HG03460 (cell line): ENCODE data around the gene TRABD.
"Not testable (repeated sequence)": the region's sequence is repeated elsewhere in the genome, so short reads cannot be mapped to it uniquely, and the experiment has no call there.

Experiments
- ATAC-seq: cut with Tn5 transposase; IDR thresholded peaks from one replicate; pipeline ENCODE4 v1.9.1; 2021; ENCODE audit not compliant: unreplicated experiment

The TRABD gene, protein sequence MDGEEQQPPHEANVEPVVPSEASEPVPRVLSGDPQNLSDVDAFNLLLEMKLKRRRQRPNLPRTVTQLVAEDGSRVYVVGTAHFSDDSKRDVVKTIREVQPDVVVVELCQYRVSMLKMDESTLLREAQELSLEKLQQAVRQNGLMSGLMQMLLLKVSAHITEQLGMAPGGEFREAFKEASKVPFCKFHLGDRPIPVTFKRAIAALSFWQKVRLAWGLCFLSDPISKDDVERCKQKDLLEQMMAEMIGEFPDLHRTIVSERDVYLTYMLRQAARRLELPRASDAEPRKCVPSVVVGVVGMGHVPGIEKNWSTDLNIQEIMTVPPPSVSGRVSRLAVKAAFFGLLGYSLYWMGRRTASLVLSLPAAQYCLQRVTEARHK

DNA sequence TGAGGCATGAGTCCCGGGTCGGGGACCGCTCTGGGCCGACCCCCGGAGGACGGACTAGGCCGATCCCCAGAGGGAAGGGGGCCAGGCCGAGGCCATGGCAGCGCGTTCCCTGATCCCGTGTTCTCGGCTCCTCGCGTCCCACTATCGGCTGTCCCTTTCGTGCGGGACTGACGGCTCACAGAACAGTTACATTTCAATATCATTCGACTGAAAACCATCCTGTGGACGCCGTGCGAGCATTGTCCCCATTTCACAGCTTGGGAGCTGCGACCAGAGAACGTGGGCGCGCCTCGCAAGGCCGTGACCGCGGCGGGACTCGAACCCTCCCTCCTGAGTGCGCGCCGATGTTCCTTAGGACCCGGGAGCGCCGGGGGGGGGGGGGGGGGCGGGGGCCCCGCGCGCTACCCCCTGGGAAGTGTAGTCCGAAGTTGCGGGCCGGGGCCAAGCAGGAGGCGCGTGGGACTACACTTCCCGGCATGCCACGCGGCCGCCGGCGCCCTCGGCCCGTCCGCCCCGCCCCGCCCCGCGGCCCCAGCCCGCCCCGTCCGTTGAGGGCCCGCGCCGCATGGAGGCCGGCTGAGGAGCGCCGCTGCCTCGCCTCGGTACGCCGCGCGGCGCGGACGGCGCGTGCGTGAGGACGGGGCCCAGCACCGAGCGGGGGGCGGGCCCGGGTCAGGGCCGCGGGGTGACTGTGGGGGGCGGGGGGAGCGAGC is at the start of gene TRABD:
Gene TRABD (plus strand): TSS at position 539 of the 713 bp plus-strand sequence. CDS start 7,148 bp downstream, outside the sequence.
- ATAC-seq = no peak

DNA sequence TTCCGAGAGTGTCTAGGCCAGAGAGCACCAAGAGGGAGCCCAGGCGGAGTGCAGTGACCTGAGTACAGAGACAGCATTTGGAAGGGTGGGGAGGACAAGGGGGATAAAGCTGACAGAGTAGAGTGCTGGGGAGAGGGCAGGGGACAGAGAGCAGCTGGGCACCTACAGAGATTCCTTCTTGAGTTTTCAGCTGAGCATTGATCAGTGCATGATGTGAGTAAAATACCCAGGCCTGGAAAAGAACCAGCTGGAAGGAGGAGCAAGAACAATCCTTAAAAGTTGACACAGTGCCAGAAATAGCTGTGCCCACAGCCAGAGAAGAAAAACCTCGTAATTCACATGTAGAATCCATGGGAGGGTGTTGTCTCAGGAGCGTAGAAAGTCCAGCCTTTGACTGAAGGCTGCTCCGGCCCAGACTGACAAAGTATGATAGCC is 49.1 kb upstream of the TRABD start:
- no peak for ATAC-seq

DNA sequence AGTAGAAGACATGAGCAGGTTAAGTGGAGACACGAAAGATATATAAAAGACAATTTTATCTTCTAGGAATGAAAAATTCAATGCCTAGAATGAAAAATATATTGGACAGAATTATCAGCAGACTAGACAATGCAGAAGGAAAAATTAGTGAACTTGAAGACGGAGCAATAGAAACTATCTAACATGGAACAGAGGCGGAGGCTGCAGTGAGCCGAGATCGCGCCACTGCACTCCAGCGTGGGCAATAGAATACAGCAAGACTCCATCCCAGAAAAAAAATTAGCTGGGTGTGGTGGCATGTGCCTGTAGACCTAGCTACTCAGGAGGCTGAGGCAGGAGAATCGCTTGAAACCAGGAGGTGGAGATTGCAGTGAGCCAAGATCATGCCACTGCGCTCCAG is 48.4 kb upstream of the TRABD start:
- not testable (repeated sequence) for ATAC-seq

DNA sequence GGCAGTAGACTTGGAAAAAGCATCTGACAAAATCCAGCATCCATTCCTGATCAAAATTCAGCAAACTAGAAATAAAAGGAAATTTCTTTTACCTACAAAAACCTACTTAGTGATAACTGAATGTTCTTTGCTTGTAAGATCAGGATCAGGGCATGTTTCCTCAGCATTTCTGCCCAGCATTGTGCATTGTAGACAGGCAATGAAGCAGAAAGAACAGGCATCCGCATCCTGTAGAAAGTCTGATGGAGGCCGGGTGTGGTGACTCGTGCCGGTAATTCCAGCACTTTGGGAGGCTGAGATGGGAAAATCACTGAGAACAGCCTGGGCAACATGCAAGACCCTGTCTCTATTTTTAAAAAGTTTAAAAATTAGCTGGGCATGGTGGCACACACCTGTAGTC is 47.7 kb upstream of the TRABD start:
- ATAC-seq = no peak

DNA sequence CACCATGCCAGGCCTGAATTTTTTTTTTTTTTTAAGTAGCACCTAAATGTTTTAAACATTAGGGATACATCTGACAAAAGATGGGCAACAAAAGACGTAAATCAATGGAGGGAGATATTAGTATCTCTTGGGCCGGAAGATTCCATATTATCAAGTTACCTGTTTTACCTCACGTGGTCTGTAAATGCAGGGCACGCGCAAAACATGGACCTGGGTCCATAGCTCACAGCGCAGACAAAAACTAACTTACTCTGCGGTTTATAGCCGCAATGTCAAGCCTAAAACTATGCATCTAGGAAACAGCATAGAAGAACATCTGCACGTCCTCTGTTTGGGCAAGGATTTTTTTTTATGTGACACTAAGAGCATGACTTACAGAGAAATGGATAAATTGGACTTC is 46.7 kb upstream of the TRABD start:
- no peak for ATAC-seq

DNA sequence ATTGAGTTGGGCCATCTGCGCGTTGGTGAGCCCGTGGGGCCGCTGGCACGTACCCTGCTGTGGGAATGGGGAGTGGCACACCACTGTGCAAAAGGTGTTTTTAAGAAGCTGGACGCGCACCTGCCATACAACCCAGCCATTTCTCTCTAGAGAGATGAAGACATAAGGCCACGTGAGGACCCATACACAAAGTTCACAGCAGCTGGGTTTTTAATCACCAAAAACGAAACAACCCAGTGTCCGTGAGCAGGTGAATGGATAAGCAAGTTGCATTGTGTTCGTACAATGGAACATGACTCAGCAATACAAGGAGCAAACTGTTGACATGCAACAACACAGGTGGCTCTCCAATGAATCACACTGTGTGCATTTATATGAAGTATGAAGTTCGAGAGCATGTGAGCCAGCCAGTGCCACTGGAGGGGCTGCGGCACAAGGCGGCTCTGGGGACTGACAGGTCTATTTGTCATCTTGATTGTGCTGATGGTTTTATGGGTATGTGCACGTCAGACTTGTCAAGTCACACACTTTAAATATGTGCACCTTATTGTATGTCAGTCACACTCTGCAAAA is 45.8 kb upstream of the TRABD start:
- ATAC-seq = no peak

DNA sequence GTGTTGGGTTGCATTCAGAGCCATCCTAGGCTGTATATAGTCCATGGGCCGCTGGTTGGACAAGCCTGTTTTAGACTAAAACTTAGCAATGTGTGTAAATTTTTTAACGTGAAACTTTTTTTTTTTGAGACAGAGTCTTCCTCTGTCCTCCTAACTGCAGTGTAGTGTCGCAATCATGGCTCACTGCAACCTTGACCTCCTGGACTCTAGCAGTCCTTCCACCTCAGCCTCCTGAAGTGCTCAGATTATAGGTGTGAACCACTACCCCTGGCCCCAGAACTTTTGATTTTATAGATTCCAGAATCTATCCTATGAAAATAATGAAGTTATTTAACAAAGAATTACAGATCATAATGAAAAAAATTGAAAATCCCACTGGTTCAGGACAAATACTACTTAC is 45.1 kb upstream of the TRABD start:
- ATAC-seq = no peak

DNA sequence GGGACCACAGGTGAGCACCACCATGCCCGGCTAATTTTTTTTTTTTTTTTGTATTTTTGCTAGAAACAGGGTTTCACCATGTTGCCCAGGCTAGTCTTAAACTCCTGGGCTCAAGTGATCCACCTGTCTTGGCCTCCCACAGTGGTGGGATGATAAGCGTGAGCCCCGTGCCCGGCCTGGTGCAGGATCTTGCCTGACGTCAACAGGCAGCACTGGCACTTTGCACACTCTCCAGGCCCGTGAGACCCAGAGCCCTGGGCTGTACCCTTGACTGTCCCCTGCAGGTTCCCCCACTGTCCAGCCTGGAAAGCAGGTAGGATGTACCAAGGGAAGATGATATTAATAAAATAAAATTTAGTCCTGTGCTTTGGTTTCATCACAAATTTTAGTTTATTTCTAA is 44.3 kb upstream of the TRABD start:
- ATAC-seq = no peak

DNA sequence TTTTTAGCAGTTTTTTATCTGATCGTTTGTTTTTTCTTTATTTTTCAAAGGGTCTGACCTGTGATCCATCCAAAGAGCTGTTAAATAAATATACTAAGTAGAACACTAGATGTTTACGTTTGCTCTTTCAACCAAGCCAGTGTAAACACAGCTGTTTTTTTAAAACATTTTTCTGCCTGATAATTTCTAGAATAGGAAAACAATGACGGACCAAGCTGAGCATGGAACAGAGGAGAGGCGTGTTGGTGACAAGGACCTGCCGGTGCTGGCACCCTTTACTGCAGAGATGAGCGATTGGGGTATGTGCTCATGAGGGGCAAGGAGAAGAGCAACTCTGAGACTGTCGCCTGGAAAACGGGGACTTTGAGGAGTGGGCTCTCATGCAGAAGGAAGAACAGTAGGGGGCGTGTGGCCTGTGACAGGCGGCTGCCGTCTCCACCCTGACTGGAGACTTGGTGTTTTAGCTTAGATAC is 43.8 kb upstream of the TRABD start:
- ATAC-seq = no peak

DNA sequence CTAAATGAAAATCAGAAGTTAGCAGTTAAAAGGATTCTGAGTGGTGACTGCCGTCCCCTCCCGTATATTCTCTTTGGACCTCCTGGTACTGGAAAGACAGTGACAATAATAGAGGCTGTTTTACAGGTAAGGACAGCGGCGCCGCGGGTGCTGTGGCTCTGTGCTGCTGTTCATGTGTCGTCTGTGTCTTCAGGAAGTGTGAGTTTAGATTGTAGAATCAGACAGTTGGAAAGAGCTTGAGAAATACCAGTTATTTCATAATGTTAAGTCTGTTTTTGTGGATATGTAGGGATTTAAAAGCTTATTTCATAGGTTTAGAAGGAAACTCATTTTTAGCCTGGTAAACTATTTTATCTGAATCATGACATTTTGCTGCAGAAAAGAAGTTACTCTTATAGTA is 42.6 kb upstream of the TRABD start:
- ATAC-seq = no peak

DNA sequence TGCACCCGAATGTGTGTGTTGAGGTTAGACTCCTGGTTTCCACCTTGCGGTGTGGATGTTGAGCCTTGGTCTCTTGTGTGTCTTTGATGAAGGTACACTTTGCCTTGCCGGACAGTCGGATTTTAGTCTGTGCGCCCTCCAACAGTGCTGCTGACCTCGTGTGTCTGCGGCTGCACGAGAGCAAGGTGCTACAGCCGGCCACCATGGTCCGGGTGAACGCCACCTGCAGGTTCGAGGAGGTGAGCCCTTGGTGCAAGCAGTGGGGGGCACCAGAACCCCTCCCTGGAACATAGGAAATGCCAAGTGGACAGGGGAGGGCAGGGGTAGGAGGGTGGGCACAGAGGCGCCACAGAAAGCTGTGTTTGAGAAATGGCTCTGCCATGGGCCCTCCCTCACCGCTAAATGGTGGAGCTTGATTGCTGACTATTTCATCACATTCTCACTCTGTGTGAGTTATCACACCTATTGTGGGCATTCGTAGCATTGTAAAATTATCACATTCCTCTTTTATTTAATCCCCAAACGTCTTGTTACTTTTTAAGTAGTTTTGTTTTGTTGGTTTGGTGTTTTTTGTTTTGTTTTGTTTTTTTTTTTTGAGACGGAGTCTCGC is 41.6 kb upstream of the TRABD start:
- no peak for ATAC-seq

DNA sequence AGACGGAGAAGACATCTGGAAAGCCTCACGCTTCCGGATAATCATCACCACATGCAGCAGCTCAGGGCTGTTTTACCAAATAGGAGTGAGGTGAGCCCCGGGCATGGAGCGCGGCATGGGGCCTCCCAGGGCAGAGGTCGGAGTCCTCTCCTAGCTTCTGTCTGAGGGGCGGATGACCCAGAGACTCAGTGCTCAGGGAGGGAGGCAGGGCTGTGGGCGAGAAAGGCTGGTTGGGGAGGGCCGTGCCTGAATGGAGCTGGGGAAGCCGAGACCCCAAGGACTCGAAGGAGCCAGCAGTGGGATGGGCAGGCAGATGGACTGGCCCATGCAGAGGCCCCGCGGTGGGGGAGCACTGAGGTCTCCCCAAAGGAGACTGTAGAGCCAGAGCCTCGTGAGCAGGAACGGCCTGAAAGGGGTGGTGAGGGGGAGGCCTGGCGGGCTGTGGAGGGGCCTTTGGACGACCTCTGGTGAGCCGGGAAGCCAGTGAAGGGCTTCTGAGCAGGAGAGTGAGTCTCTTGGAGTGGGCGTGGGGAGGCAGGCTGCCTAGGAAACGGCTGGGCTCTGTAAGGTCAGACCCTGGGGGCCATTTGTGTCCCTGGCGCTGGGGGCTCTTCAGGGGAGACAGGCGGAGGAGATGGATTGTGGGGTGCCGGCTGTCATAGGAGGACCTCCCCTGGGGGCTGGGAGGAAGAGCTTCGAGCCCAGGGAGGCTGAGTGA is 39.8 kb upstream of the TRABD start:
- no peak for ATAC-seq

DNA sequence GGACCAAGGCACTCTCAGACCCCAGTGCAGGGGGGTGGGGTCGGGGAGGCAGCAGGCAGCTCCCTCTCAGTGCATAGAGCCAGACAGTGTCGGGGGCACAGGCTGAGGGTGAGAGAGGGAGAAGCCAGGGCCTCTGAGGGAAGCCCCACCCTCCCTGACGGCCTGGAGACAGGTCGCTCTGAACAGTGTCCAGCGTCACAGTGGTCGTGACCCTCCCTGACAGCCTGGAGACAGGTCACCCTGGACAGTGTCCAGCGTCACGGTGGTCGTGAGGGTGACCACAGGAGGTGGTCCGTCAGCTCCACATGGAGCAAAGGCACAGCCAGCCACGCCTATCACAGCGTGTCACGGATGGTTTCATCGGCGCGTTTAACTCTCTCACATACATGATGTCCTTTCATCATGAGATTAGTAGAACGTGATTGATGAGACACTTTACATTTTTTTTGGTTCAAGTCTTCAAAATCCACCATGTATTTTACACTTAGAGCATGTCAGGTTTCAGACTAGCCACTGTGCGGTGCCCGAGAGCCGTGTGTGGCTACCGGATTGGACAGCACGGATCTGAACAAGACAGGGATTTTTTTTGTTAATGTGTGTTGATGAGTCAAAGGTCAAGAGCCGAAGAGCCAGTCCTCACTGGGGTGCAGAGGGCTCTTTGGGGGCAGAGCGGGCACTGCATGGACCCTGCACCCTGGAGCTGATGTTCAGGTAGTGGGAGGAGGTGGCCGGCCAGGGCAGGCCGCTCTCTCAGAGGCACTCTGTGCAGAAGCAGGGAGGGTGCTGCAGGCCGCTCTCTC is 39.1 kb upstream of the TRABD start:
- ATAC-seq = no peak

DNA sequence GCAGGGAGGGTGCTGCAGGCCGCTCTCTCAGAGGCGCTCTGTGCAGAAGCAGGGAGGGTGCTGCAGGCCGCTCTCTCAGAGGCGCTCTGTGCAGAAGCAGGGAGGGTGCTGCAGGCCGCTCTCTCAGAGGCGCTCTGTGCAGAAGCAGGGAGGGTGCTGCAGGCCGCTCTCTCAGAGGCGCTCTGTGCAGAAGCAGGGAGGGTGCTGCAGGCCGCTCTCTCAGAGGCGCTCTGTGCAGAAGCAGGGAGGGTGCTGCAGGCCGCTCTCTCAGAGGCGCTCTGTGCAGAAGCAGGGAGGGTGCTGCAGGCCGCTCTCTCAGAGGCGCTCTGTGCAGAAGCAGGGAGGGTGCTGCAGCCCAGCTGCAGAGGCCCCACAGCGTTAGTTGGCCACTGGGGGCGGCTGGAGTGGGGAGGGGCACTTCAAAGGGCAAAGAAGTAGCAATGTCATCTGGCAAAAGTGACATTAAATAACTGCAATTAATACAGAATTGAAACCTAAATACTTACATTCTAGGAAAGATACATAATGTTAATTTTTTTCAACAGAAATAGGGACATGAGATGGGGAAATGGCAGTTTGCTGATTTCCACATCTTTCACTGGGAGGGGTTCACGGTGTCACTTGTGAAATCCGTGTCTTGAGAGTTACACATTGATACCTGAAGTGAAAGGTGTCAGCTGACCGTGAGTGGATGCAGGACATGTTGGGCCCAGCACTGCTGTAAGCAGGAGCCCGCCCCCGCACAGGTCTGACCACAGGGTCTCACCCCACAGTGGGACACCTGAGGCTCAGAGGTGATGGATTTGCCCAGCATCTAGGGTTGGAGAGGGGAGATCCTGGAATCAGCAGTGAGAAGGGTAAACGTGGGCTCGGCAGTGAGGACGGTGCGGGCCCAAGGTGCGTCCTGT is 38.2 kb upstream of the TRABD start:
- ATAC-seq = not testable (repeated sequence)

DNA sequence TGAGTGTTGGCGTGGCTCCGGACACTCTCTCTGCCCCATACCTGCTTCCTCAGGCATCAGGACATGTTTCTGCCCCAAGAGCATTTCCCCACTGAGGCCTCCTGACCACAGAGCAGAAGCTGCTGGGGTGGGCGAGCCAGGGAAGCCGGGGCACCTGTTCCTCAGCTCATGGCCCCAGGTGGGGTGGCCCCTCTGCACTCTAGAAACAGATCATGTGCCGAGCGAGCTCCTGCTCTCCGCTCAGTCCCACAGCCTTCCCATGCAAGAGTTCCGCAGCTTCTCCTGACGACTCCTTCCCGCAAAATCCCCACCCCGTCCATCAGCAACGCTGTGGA is 37.6 kb upstream of the TRABD start:
- no peak for ATAC-seq

DNA sequence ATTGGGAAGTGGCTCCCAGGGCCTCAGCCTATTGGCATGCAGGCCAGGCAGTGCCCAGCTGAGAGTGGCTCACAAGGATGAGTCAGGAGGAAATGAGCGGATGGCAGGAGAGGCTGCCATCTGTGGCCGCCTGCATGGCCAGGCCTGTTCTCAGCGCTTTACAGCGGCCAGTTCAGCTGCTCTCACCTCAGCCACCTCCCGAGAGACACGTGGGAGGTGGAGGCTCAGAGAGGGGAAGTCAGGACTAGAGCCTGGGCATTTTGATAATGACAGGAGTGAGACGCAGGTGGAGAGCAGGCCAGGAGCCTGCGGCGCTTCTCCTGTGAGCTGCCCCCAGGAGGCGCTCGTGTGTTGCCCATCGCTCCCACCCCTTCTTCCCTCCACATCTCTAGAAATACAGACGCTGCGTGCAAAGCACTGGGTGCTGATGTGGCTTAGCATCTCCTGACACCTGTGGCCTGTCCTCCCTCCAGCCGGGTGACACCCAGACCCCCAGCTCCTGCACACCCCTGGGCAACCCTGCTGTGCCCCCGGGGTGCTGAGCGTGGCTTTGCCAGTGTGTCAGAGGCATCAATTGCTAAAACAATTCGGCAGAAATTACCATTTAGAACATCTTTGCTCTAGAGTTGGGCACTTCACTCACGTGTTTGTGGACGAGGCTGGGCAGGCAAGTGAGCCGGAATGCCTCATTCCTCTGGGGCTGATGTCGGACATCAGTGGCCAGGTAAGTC is 36.6 kb upstream of the TRABD start:
- ATAC-seq = no peak

DNA sequence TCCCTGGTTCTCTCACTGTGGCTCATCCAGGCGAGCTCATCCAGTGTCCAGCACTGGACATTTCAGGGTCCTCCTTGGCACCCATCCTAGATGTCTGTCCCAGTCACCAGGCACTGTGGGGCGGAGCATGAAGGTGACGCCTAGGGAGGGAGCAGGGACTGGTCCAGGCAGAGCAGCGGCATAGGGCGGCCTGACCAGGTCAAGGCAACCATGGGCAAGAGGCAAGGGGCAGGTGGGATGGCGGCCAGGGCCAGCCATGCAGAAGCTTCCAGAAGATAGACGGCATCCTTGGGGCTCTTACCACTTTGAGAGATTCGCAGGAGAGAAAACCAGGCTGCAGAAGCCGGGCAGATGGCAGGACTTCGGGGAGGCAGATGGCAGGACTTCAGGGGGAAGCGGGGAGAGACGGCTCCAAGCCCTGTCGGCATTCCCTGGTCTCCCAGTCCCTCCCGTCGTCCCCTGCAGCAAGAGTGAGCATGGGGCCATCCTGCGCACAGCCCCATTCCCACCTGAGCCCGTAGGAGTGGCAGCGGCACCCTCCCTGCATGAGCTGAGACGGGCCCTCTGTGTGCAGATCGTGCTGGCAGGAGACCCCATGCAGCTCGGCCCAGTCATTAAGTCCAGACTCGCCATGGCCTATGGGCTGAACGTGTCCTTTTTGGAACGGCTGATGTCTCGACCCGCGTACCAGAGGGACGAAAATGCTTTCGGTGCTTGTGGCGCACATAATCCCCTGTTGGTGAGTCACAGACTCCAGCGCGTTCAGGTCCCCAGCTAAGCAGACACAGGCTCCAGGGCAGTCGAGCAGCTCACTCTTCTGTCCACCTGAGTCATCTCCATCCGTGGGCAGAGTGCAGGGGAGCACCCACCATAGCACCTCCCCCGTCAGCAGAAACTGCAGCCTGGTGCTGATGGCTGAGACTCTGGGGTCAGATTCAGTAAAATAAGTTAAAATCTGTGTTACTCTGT is 35.3 kb upstream of the TRABD start:
- no peak for ATAC-seq
